ENCODE measurements around the gene PKD1. TPM values are rescaled to one million over a fixed set of nuclear protein-coding genes. Genes with fewer than 3 reads are reported as not detected.
A peak's percentile ranks its signal among the peaks of the same experiment; 100 is the strongest.

The PKD1 gene
- total RNA-seq, 4 donors from 2014 or later = 207 to 542 (median 381) TPM

DNA sequence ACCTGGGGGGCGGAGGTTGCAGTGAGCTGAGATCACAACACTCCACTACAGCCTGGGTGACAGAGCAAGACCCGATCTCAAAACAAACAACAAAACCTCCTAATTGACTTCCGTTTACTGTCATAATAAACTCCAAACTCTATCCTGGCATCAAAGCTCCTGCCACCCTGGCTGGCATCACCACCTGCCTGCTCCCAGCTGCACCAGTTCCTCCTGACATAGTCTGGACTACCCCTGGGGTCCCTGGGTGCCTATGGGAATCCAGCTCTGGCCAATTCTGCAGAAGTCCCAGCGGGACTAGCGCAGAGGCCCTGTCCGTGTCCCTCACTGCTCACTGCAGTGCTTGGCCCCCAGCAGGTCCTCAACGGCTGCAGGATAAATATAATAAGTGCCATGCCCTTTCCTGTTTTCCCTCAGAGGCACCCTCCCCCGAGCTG lies 88.8 kb downstream of the PKD1 start:
- 16 to 20% methylated on average over 8 of the region's 8 CpGs for WGBS, 2 donors

GRCh38 chr16:2045965-2046892 lies 89.5 kb downstream of the PKD1 start:
- Histone ChIP-seq H3K4me1 (peaks cover 0 to 63% (median 33%) of the 10 kb centered on the region in 4 donors), H3K27ac (peak overlapping the region in 2 of 4 donors; percentile 69 to 90), H3K27me3 (no peaks in the 10 kb centered on the region), H3K9me3 (no peaks in the 10 kb centered on the region), H3K36me3 (peaks cover 0 to 36% (median 0%) of the 10 kb centered on the region in 3 donors), H3K4me3 (peak overlapping the region in 3 of 4 donors; percentile 71 to 91 (median 86))
- no peak for TF ChIP-seq EP300 (IDR thresholded peaks at IDR 0.05)
- TF ChIP-seq, protein P1, sequence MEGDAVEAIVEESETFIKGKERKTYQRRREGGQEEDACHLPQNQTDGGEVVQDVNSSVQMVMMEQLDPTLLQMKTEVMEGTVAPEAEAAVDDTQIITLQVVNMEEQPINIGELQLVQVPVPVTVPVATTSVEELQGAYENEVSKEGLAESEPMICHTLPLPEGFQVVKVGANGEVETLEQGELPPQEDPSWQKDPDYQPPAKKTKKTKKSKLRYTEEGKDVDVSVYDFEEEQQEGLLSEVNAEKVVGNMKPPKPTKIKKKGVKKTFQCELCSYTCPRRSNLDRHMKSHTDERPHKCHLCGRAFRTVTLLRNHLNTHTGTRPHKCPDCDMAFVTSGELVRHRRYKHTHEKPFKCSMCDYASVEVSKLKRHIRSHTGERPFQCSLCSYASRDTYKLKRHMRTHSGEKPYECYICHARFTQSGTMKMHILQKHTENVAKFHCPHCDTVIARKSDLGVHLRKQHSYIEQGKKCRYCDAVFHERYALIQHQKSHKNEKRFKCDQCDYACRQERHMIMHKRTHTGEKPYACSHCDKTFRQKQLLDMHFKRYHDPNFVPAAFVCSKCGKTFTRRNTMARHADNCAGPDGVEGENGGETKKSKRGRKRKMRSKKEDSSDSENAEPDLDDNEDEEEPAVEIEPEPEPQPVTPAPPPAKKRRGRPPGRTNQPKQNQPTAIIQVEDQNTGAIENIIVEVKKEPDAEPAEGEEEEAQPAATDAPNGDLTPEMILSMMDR (IDR thresholded peaks at IDR 0.05) = no peak
- TF ChIP-seq POLR2A (IDR thresholded peaks at IDR 0.05) = no peak
- 83 to 84% methylated on average over 21 of the region's 21 CpGs for WGBS, 2 donors
- DNase-seq (ENCODE audit: low spot score in 2 of 2) = no peak

More for the DNA sequence above, 88.8 kb downstream of the PKD1 start:
- TF ChIP-seq EP300 (IDR thresholded peaks at IDR 0.05) (no peak), POLR2A (IDR thresholded peaks at IDR 0.05) (no peak)
- TF ChIP-seq, protein P1 (IDR thresholded peaks at IDR 0.05) = no peak
- peak overlapping the region; percentile 9 to 90 (median 70) for H3K27ac ChIP-seq
- peaks cover 0 to 41% (median 0%) of the 10 kb centered on the region in 3 donors for H3K36me3 ChIP-seq
- H3K4me1 ChIP-seq = peaks cover 0 to 60% (median 31%) of the 10 kb centered on the region in 4 donors
- no peaks in the 10 kb centered on the region for H3K27me3 ChIP-seq
- no peaks in the 10 kb centered on the region for H3K9me3 ChIP-seq
- peak overlapping the region; percentile 71 to 94 (median 88) for H3K4me3 ChIP-seq
- no peak for DNase-seq (ENCODE audit: low spot score in 2 of 2)

DNA sequence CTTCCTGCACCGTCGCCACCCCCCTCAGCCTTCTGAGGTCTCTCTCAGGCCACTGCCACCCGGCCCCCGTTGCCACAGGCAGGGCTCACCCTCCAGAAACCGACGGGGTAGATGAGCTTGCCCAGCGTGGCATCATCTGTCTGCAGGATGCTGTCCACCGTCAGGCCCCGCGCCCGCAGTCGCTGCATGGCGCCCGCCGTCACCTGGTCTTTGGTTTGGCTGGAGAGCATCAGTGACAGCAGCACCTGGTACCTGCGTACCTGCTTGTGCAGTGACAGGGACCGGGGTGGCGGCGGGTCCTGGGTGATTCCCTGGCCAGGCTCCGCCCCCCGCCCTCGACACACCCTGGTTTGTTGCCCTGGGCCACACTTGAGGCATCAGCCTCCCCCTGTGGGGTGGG lies 91.2 kb downstream of the PKD1 start:
- TF ChIP-seq POLR2A (IDR thresholded peaks at IDR 0.05) = no peak
- TF ChIP-seq EP300 (IDR thresholded peaks at IDR 0.05) = no peak
- TF ChIP-seq, protein P1 (IDR thresholded peaks at IDR 0.05) = no peak
- Histone ChIP-seq H3K27ac (peak overlapping the region in 1 of 4 donors; percentile 47), H3K36me3 (peaks cover 0 to 29% (median 0%) of the 10 kb centered on the region in 3 donors), H3K4me3 (no peak overlapping the region), H3K9me3 (no peaks in the 10 kb centered on the region), H3K4me1 (peaks cover 0 to 79% (median 43%) of the 10 kb centered on the region in 4 donors), H3K27me3 (no peaks in the 10 kb centered on the region)
- 88 to 90% methylated on average over 15 to 22 of the region's 22 CpGs for WGBS, 2 donors
- DNase-seq (ENCODE audit: low spot score in 2 of 2) = no peak

GRCh38 chr16:2043667-2044451 lies 91.8 kb downstream of the PKD1 start:
- Histone ChIP-seq H3K4me1 (peaks cover 0 to 79% (median 45%) of the 10 kb centered on the region in 4 donors), H3K27me3 (no peaks in the 10 kb centered on the region), H3K27ac (peak overlapping the region in 2 of 4 donors; percentile 17 to 47), H3K9me3 (no peaks in the 10 kb centered on the region), H3K4me3 (no peak overlapping the region), H3K36me3 (peaks cover 0 to 29% (median 0%) of the 10 kb centered on the region in 3 donors)
- no peak for DNase-seq (ENCODE audit: low spot score in 2 of 2)
- 56% methylated on average over 20 to 23 of the region's 26 CpGs for WGBS, 2 donors
- no peak for TF ChIP-seq EP300 (IDR thresholded peaks at IDR 0.05)
- TF ChIP-seq POLR2A (IDR thresholded peaks at IDR 0.05) = no peak
- TF ChIP-seq, protein P1 (IDR thresholded peaks at IDR 0.05) = no peak
